GM12865 (cell line): ENCODE data around the gene MACF1.
A peak's percentile ranks its signal among the peaks of the same experiment; 100 is the strongest.
"Not testable (repeated sequence)": the region's sequence is repeated elsewhere in the genome, so short reads cannot be mapped to it uniquely, and the experiment has no call there.

Source experiments
- DNase-seq: peaks from one replicate; pipeline ENCODE4 v3.0.0; 2010; ENCODE audit warnings: low read depth
- H3K4me3 ChIP-seq: 2 replicates; pipeline ENCODE4 v1.5.1; 2011; ENCODE audit warnings: mild to moderate bottlenecking, low read depth, low read length, control low read depth
- TF ChIP-seq, protein P1 (sequence below): IDR thresholded peaks from 2 replicates; pipeline ENCODE4 v1.5.1; 2011; ENCODE audit warnings: low read length, control low read depth, low read depth, inconsistent platforms; ENCODE audit not compliant: insufficient read depth; ENCODE audit errors: missing control alignments

Gene MACF1

GRCh38 chr1:39517936-39518335 lies 313.4 kb downstream of the MACF1 start:
- H3K4me3 ChIP-seq, DNase-seq: not testable (repeated sequence)

DNA sequence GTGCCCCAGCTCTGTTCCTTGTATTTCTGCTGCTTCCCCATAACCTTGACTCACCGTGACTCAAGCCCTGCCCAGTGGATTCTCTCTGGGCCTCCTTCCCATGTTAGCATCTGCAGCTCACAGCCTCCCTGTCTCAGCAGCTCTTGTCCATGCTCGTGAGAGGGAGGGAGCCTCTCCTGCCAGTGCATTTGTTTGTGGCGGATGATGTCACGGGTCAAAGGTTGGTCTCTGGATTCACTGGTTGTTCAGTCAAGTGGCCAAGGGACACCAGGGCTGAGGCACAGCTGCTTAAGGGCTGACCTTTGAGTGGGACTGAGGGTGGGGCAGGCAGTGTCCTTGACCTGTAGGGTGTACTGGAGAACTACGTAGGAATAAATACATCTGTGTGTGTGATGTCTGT lies 314.9 kb downstream of the MACF1 start:
- H3K4me3 ChIP-seq, DNase-seq: not testable (repeated sequence)

DNA sequence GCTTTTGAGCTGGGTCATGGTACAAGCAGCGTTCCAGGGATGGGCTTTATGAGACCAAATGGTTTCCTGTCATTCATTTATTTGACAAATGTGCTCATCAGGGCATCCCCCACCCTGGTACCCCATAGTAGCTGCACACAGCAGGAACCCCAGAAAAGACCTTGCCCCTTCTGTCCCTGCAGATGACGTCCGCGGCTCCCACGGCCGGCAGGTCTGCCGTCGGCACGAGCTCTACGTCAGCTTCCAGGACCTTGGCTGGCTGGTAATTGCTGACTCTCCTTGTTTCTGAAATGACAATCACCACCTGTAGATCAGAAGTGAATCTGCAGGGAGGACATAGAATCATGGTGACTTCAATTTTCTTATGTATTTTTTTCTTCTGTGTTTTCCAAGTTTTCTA lies 317.7 kb downstream of the MACF1 start:
- DNase-seq, H3K4me3 ChIP-seq: not testable (repeated sequence)

GRCh38 chr1:39522661-39523567 lies 318.4 kb downstream of the MACF1 start:
- no peak for DNase-seq
- H3K4me3 ChIP-seq = no peak overlapping the region
- TF ChIP-seq, protein P1, sequence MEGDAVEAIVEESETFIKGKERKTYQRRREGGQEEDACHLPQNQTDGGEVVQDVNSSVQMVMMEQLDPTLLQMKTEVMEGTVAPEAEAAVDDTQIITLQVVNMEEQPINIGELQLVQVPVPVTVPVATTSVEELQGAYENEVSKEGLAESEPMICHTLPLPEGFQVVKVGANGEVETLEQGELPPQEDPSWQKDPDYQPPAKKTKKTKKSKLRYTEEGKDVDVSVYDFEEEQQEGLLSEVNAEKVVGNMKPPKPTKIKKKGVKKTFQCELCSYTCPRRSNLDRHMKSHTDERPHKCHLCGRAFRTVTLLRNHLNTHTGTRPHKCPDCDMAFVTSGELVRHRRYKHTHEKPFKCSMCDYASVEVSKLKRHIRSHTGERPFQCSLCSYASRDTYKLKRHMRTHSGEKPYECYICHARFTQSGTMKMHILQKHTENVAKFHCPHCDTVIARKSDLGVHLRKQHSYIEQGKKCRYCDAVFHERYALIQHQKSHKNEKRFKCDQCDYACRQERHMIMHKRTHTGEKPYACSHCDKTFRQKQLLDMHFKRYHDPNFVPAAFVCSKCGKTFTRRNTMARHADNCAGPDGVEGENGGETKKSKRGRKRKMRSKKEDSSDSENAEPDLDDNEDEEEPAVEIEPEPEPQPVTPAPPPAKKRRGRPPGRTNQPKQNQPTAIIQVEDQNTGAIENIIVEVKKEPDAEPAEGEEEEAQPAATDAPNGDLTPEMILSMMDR = no peak

GRCh38 chr1:39524171-39524570 lies 319.7 kb downstream of the MACF1 start:
- DNase-seq = no peak
- no peak overlapping the region for H3K4me3 ChIP-seq
- TF ChIP-seq, protein P1 = no peak

DNA sequence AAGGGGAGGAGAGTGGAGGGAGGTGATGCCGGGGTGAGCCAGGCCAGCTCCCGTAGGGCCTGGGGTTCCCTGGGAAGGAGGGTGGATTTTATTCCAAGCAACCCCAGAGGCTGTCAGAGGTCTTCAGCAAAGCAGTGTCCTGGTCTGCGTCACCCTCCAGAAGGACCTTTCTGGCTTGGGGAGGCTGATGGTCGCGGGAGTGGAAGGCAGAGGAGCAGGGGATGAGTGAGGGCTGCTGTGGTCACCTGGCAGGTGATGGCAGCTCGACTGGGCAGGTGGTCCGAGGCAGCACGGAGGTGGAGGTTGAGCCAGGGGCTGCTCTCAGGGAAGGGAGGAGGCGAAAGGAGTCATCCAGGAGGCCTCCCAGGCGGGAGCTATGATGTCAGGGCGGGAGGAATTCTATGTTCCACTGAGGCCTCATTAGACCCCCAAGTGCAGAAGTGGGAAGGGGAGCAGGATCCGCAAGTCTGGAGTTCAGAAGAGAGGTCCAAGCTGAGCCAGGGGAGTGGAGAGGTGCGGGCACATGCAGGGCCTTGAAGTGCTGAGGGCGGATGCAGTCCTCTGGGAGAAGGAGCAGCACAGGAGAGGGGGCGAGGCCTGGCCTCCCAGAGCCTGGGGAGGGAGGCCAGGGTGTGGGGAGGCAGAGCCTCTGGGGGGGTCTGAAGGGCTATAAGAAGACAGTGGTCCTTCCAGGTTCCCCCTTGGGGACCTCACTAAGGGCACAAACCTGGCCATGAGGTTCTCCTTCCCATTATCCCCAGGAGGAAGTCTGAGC lies 320.3 kb downstream of the MACF1 start:
- H3K4me3 ChIP-seq = no peak overlapping the region
- TF ChIP-seq, protein P1 = no peak
- no peak for DNase-seq

DNA sequence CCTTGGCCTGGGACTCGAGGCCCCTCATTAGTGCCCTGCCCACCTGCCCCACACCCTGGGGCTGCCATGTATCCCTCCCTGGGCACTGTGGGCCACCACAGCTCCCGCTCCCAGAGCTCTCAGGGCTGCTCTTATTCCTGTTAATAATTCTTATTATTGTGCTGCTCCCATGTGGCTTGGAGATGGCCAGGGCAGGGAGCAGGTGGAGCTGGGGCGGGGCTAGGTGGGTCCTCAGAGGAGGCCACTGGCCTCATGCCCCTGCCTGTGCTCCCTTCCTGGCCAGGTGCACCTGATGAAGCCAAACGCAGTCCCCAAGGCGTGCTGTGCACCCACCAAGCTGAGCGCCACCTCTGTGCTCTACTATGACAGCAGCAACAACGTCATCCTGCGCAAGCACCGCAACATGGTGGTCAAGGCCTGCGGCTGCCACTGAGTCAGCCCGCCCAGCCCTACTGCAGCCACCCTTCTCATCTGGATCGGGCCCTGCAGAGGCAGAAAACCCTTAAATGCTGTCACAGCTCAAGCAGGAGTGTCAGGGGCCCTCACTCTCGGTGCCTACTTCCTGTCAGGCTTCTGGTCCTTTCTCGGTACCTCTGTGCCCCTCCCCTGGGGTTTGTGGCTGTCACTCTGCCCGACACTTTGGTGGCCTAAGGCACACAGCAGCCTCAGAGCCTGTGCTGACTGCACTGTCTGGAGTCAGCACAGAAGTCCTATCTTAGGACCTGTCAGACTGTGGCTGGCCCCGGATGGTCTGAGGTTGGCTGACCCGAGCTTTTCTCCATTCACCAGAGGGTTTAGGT lies 321.1 kb downstream of the MACF1 start:
- TF ChIP-seq, protein P1 = no peak
- peak overlapping the region; percentile 24; the same call in 1 of the 2 replicates for H3K4me3 ChIP-seq
- DNase-seq = peak; percentile 94
